ENCODE data around the gene EIF4EBP2.
A peak's percentile ranks its signal among the peaks of the same experiment; 100 is the strongest.

Gene EIF4EBP2

GRCh38 chr10:70381471-70382421 lies 22.2 kb upstream of the EIF4EBP2 start:
- ATAC-seq (ENCODE audit: low read depth) (peak; percentile 10), DNase-seq (ENCODE audit: low spot score) (no peak)
- Histone ChIP-seq H3K9me3 (ENCODE audit: severe bottlenecking) (no peaks in the 10 kb centered on the region), H3K36me3 (ENCODE audit: low read depth) (no peaks in the 10 kb centered on the region), H3K4me1 (ENCODE audit: insufficient read depth, poor library complexity, severe bottlenecking) (peaks cover 20% of the 10 kb centered on the region), H3K27ac (ENCODE audit: poor library complexity, severe bottlenecking) (peak overlapping the region; percentile 43), H3K27me3 (ENCODE audit: insufficient read depth, poor library complexity, severe bottlenecking) (no peaks in the 10 kb centered on the region), H3K4me3 (ENCODE audit: severe bottlenecking) (peak overlapping the region; percentile 57)
- TF ChIP-seq CTCF (IDR thresholded peaks at IDR 0.05; ENCODE audit: poor library complexity, severe bottlenecking) = no peak

- Histone ChIP-seq H3K27ac (ENCODE audit: poor library complexity, severe bottlenecking) (no peak overlapping the region), H3K27me3 (ENCODE audit: insufficient read depth, poor library complexity, severe bottlenecking) (no peaks in the 10 kb centered on the region), H3K4me3 (ENCODE audit: severe bottlenecking) (no peak overlapping the region), H3K36me3 (ENCODE audit: low read depth) (no peaks in the 10 kb centered on the region), H3K4me1 (ENCODE audit: insufficient read depth, poor library complexity, severe bottlenecking) (peaks cover 4% of the 10 kb centered on the region), H3K9me3 (ENCODE audit: severe bottlenecking) (no peaks in the 10 kb centered on the region)
- ATAC-seq (ENCODE audit: low read depth) (no peak), DNase-seq (ENCODE audit: low spot score) (no peak)
- no peak for TF ChIP-seq CTCF (IDR thresholded peaks at IDR 0.05; ENCODE audit: poor library complexity, severe bottlenecking)
These were observed 12.3 kb upstream of the EIF4EBP2 start for GRCh38 chr10:70391654-70392053.

GRCh38 chr10:70396140-70396539 lies 7.8 kb upstream of the EIF4EBP2 start:
- H3K9me3 ChIP-seq (ENCODE audit: severe bottlenecking) = no peaks in the 10 kb centered on the region
- no peak for ATAC-seq (ENCODE audit: low read depth)

GRCh38 chr10:70399177-70399576 lies 4.8 kb upstream of the EIF4EBP2 start:
- Histone ChIP-seq H3K27ac (ENCODE audit: poor library complexity, severe bottlenecking) (no peak overlapping the region), H3K27me3 (ENCODE audit: insufficient read depth, poor library complexity, severe bottlenecking) (no peaks in the 10 kb centered on the region), H3K9me3 (ENCODE audit: severe bottlenecking) (no peaks in the 10 kb centered on the region), H3K4me1 (ENCODE audit: insufficient read depth, poor library complexity, severe bottlenecking) (peaks cover 7% of the 10 kb centered on the region), H3K36me3 (ENCODE audit: low read depth) (no peaks in the 10 kb centered on the region), H3K4me3 (ENCODE audit: severe bottlenecking) (no peak overlapping the region)
- DNase-seq (ENCODE audit: low spot score) (no peak), ATAC-seq (ENCODE audit: low read depth) (no peak)
- TF ChIP-seq CTCF (IDR thresholded peaks at IDR 0.05; ENCODE audit: poor library complexity, severe bottlenecking) = no peak

More at GRCh38 chr10:70396140-70396539, 7.8 kb upstream of the EIF4EBP2 start:
- Histone ChIP-seq H3K36me3 (ENCODE audit: low read depth) (no peaks in the 10 kb centered on the region), H3K4me1 (ENCODE audit: insufficient read depth, poor library complexity, severe bottlenecking) (no peaks in the 10 kb centered on the region), H3K27ac (ENCODE audit: poor library complexity, severe bottlenecking) (no peak overlapping the region), H3K4me3 (ENCODE audit: severe bottlenecking) (no peak overlapping the region), H3K27me3 (ENCODE audit: insufficient read depth, poor library complexity, severe bottlenecking) (no peaks in the 10 kb centered on the region)
- DNase-seq (ENCODE audit: low spot score) = no peak
- no peak for TF ChIP-seq CTCF (IDR thresholded peaks at IDR 0.05; ENCODE audit: poor library complexity, severe bottlenecking)

Measured in RWPE2 (cell line).